Transverse colon (tissue), 4 donors: Measurements from ENCODE around the gene KSR1. TPM values are rescaled to one million over a fixed set of nuclear protein-coding genes. Genes with fewer than 3 reads are reported as not detected.

Experiments used
- DNase-seq: peaks from one replicate; pipeline ENCODE4 v3.0.0-alpha.2; 2019
- H3K27ac ChIP-seq, 4 donors: fragments of 200-600 bp; sonication (generic); 2 replicates each; pipeline ENCODE4 v1.5.1; 2016 to 2018; ENCODE audit warnings: inconsistent platforms in 4 of 4
- H3K27me3 ChIP-seq: fragments of 200-600 bp; sonication (generic); 2 replicates; pipeline ENCODE4 v1.5.1; 2017; ENCODE audit warnings: inconsistent platforms
- H3K36me3 ChIP-seq, 4 donors: fragments of 200-600 bp; sonication (generic); 2 replicates each; pipeline ENCODE4 v1.5.1; 2017 to 2019; ENCODE audit warnings: inconsistent platforms in 4 of 4
- H3K4me1 ChIP-seq, 4 donors: fragments of 200-600 bp; sonication (generic); 2 replicates each; pipeline ENCODE4 v1.5.1; 2017 to 2020; ENCODE audit warnings: inconsistent platforms in 4 of 4
- H3K4me3 ChIP-seq, 4 donors: fragments of 200-600 bp; sonication (generic); 1 replicate in 1 of 4; 2 replicates in 3 of 4; pipeline versions ENCODE4 v1.5.1 to v1.6.1; 2017 to 2019; ENCODE audit warnings: inconsistent platforms in 4 of 4
- H3K9me3 ChIP-seq, 2 donors: fragments of 200-600 bp; sonication (generic); 2 replicates each; pipeline ENCODE4 v1.5.1; 2017 to 2019; ENCODE audit warnings: inconsistent platforms in 2 of 2
- CTCF ChIP-seq, 5 experiments: fragments of 200-600 bp in 3 of 5; fragments of 450-650 bp in 2 of 5; sonication (generic) in 3 of 5; IDR thresholded peaks; 1 replicate in 2 of 5; 2 replicates in 3 of 5; pipeline ENCODE4 v1.5.1; 2016 to 2017; ENCODE audit warnings: antibody characterized with exemption in 5 of 5, inconsistent platforms in 3 of 5, mild to moderate bottlenecking in 2 of 5, moderate library complexity in 1 of 5
- EP300 ChIP-seq: sonication (generic); formaldehyde crosslinking; IDR thresholded peaks from one replicate; pipeline ENCODE4 v1.6.1; 2017; ENCODE audit warnings: antibody characterized with exemption, low read depth
- POLR2A ChIP-seq: fragments of 450-650 bp; IDR thresholded peaks from one replicate; pipeline ENCODE4 v1.6.1; 2016; ENCODE audit warnings: antibody characterized with exemption, mild to moderate bottlenecking, moderate library complexity
- POLR2AphosphoS5 ChIP-seq, 3 donors: sonication (generic); formaldehyde crosslinking; IDR thresholded peaks; one replicate each; pipeline ENCODE4 v1.6.1; 2016; ENCODE audit warnings: antibody characterized with exemption in 3 of 3
- WGBS, 2 donors: methylation state at CpG; one replicate each; pipeline ENCODE4 v1.1.5; 2018; ENCODE audit warnings: low coverage in 1 of 2; 5-methylcytosine and 5-hydroxymethylcytosine counted together
- in situ Hi-C, 4 donors: fragments of 200-750 bp; cut with MboI; loops; one replicate each; pipeline versions ENCODE4 v1.15.0 to v1.15.1; 2017; ENCODE audit warnings: low sequenced_read_pairs in 3 of 4, low pct_ligation_motif_present in 1 of 4, low pct_unique_long_range_greater_than_20kb in 1 of 4
- intact Hi-C: fragments of 100-400 bp; cut with DNase I; formaldehyde crosslinking; loops from one replicate; pipeline ENCODE4 v1.15.1; 2023; ENCODE audit warnings: low total_unique reads
- total RNA-seq, 4 donors: library from RNA; depleted of rRNA; stranded (reverse); fragments of >200 nt; gene quantifications; one replicate each; pipeline ENCODE4 v1.1.0, GENCODE V29; 2016

Gene KSR1
- total RNA-seq, 4 donors from 2014 or later = 8.2 to 55.7 (median 30.9) TPM

- intact Hi-C loops (no loop called here), in situ Hi-C loops (loop anchor here in 1 of 4 donors (25.0 kb wide), 1 partner anchor 116 kb away; the partner anchor contains the start of gene LGALS9)
- no peaks in the 10 kb centered on the region for H3K9me3 ChIP-seq
- TF ChIP-seq POLR2AphosphoS5 (IDR thresholded peaks at IDR 0.05) (no peak), CTCF (IDR thresholded peaks at IDR 0.05) (no peak), EP300 (no peak), POLR2A (no peak)
- no peak for DNase-seq
- H3K4me1 ChIP-seq = peaks cover 0 to 33% (median 4%) of the 10 kb centered on the region in 4 donors
- 86% methylated on average over 6 of the region's 7 CpGs; no CpG with 5 or more reads in 1 of the 2 donors for WGBS, 2 donors
- no peak overlapping the region for H3K4me3 ChIP-seq
- peak overlapping the region in 1 of 4 donors; percentile 1 for H3K27ac ChIP-seq
- H3K36me3 ChIP-seq = no peaks in the 10 kb centered on the region
- no peaks in the 10 kb centered on the region for H3K27me3 ChIP-seq
These were observed 65.2 kb downstream of the KSR1 start for GRCh38 chr17:27521281-27522027.

- DNase-seq = no peak
- Histone ChIP-seq H3K36me3 (no peaks in the 10 kb centered on the region), H3K9me3 (no peaks in the 10 kb centered on the region), H3K4me1 (peaks cover 6 to 40% (median 9%) of the 10 kb centered on the region in 4 donors), H3K27ac (no peak overlapping the region), H3K27me3 (no peaks in the 10 kb centered on the region), H3K4me3 (no peak overlapping the region)
- intact Hi-C loops (no loop called here), in situ Hi-C loops (loop anchor here in 1 of 4 donors (25.0 kb wide), 1 partner anchor 115 kb away; the partner anchor contains the start of gene LGALS9)
- WGBS, 2 donors = 86 to 100% methylated on average over 2 to 6 of the region's 6 CpGs
- no peak for TF ChIP-seq CTCF (IDR thresholded peaks at IDR 0.05)
- TF ChIP-seq EP300 = no peak
- TF ChIP-seq POLR2AphosphoS5 (IDR thresholded peaks at IDR 0.05) = no peak
- no peak for TF ChIP-seq POLR2A
These were observed 65.9 kb downstream of the KSR1 start for GRCh38 chr17:27522028-27522635.

GRCh38 chr17:27523712-27524111, 67.5 kb downstream of the KSR1 start:
- Histone ChIP-seq H3K9me3 (no peaks in the 10 kb centered on the region), H3K4me3 (no peak overlapping the region), H3K27me3 (no peaks in the 10 kb centered on the region), H3K27ac (no peak overlapping the region), H3K36me3 (no peaks in the 10 kb centered on the region), H3K4me1 (peaks cover 6 to 44% (median 9%) of the 10 kb centered on the region in 4 donors)
- TF ChIP-seq POLR2AphosphoS5 (IDR thresholded peaks at IDR 0.05) = no peak
- no peak for TF ChIP-seq CTCF (IDR thresholded peaks at IDR 0.05)
- TF ChIP-seq EP300 = no peak
- TF ChIP-seq POLR2A = no peak
- DNase-seq = no peak
- 95% methylated on average over 1 of the region's 1 CpG; no CpG with 5 or more reads in 1 of the 2 donors for whole genome bisulfite sequencing, 2 donors
- in situ Hi-C loops (loop anchor here in 1 of 4 donors (25.0 kb wide), 1 partner anchor 114 kb away; the partner anchor contains the start of gene LGALS9), intact Hi-C loops (no loop called here)

GRCh38 chr17:27524594-27524993, 68.3 kb downstream of the KSR1 start:
- peaks cover 6 to 45% (median 9%) of the 10 kb centered on the region in 4 donors for H3K4me1 ChIP-seq
- no peaks in the 10 kb centered on the region for H3K36me3 ChIP-seq
- in situ Hi-C loops (loop anchor here in 1 of 4 donors (25.0 kb wide), 1 partner anchor 113 kb away; the partner anchor contains the start of gene LGALS9), intact Hi-C loops (no loop called here)
- WGBS, 2 donors = 81 to 87% methylated on average over 2 of the region's 2 CpGs
- TF ChIP-seq CTCF (IDR thresholded peaks at IDR 0.05) (no peak), POLR2AphosphoS5 (IDR thresholded peaks at IDR 0.05) (no peak), POLR2A (no peak), EP300 (no peak)
- no peak overlapping the region for H3K27ac ChIP-seq
- H3K9me3 ChIP-seq = no peaks in the 10 kb centered on the region
- H3K27me3 ChIP-seq = no peaks in the 10 kb centered on the region
- DNase-seq = no peak
- H3K4me3 ChIP-seq = no peak overlapping the region
